Lower leg skin (tissue), 4 donors: ENCODE measurements around the gene LYZL1. TPM values are rescaled to one million over a fixed set of nuclear protein-coding genes. Genes with fewer than 3 reads are reported as not detected.

Experiments
- DNase-seq, 2 donors: peaks; one replicate each; pipeline ENCODE4 v3.0.0-alpha.2; 2019; ENCODE audit warnings: low spot score in 2 of 2
- H3K4me3 ChIP-seq: fragments of 200-600 bp; sonication (generic); 2 replicates; pipeline ENCODE4 v1.5.1; 2017; ENCODE audit warnings: mild to moderate bottlenecking, low read depth; ENCODE audit not compliant: poor library complexity, severe bottlenecking
- CTCF ChIP-seq, 3 donors: fragments of 450-650 bp; IDR thresholded peaks; one replicate each; pipeline ENCODE4 v1.5.1; 2016; ENCODE audit warnings: antibody characterized with exemption in 3 of 3, mild to moderate bottlenecking in 3 of 3, moderate library complexity in 2 of 3
- POLR2A ChIP-seq, 2 donors: fragments of 450-650 bp; IDR thresholded peaks; one replicate each; pipeline ENCODE4 v1.6.1; 2016 to 2017; ENCODE audit warnings: antibody characterized with exemption in 2 of 2, mild to moderate bottlenecking in 1 of 2, moderate library complexity in 1 of 2
- WGBS, 2 donors: methylation state at CpG; one replicate each; pipeline ENCODE4 v1.1.5; 2018; 5-methylcytosine and 5-hydroxymethylcytosine counted together
- intact Hi-C: fragments of 100-400 bp; cut with DNase I; formaldehyde crosslinking; loops from one replicate; pipeline ENCODE4 v1.15.0; 2023; ENCODE audit warnings: low total_unique reads
- total RNA-seq, 4 donors: library from RNA; depleted of rRNA; stranded (reverse); fragments of >200 nt; gene quantifications; one replicate each; pipeline ENCODE4 v1.1.0, GENCODE V29; 2016

LYZL1 gene
- total RNA-seq, 4 donors from 2014 or later: not detected

DNA sequence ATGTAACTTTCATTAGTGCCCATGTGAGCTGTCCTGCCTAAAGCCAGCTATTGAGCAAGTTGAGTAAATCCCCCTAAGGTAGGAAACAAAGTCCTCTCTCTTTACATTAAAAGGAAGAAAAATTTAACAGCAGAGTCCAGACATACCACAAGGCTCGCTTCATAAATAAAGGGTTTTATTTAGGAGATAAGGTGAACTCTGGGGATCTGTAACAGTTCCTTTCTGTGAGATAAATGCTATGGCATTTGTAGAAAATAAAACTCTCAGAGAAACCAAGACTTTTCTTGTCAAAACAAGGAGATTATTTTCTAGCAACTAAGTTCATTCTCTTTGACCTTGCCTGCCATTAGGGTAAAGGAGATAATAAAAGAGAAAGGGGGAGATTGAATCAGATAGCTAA is 32.3 kb upstream of the LYZL1 start:
- DNase-seq: no peak
- TF ChIP-seq POLR2A (IDR thresholded peaks at IDR 0.05) (no peak), CTCF (IDR thresholded peaks at IDR 0.05) (no peak)
- WGBS, 2 donors: 61 to 62% methylated on average over 1 of the region's 1 CpG
- intact Hi-C loops: no loop called here
- no peak overlapping the region for H3K4me3 ChIP-seq

DNA sequence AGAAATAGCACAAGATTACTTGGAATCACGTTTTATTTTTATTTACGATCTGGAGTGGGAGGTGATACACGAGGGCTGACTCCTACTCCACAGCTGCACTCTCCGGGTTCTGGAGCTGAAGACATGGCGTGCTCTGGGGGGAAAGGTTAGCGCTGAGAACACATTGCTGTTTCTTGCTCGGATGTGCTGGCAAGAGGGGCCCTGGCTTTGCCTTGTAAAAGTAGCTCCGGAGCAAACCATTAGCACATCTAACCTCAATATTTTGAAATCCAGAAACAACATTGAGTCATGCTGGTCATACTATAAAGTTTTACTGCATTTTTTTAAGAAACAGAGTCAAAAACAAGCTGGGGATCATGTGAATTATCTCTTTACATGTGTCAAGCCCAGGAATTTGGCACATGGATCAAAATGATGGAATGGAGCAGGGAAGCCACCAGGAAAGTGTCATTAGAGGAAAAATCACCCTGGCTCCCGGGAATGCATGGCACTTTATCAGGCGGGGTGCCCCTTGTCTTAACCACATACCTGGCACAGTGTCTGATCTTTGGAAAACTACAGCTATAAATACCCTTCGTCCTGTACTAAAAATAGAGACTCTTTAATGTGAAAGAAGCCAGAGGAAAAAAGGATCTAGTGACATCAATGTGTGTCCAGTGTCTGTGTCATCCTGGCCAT is 31.6 kb upstream of the LYZL1 start:
- TF ChIP-seq CTCF (IDR thresholded peaks at IDR 0.05): no peak
- TF ChIP-seq POLR2A (IDR thresholded peaks at IDR 0.05): no peak
- 25 to 29% methylated on average over 11 of the region's 11 CpGs for WGBS, 2 donors
- no peak overlapping the region for H3K4me3 ChIP-seq
- intact Hi-C loops: no loop called here
- DNase-seq: peak in 1 of 2 donors; percentile 65

DNA sequence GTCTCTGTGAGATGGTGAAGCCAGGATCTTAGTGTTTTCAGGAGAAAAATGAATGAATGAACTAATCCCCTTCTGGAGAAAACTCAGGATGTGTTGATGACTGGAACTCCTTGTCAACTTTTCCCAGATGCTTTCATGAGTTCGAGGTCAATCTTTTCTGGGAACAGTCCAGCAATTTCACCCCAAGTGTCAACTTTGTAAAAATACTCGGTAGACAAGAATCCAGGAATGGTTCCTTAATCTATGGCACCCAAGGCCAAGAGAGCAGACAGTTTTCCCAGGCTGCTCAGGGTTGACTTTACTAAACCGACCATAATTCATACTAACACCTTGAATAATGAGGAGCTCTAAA is 31.1 kb upstream of the LYZL1 start:
- 68 to 72% methylated on average over 3 of the region's 3 CpGs for WGBS, 2 donors
- no peak overlapping the region for H3K4me3 ChIP-seq
- DNase-seq: no peak
- intact Hi-C loops: no loop called here
- TF ChIP-seq POLR2A (IDR thresholded peaks at IDR 0.05): no peak
- TF ChIP-seq CTCF (IDR thresholded peaks at IDR 0.05): no peak

DNA sequence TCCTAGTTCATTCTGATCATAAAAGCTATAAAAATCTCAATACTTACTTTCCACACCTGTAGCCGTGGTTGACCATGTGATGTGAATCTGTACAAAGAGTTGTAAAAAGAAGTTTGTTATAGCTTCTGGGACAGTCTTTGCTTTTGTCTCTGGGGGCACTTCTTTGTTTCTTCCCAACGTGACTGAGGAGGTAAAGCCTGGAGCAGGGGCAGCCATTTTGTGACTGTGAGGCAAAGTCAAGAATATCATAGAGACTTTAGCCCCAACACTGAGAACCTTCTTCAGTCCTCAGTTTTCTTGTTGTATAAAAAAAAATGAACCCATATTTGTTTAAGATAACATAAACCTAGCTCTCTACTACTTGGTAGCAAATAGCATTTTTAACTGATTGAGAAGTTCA is 29.4 kb upstream of the LYZL1 start:
- DNase-seq: no peak
- no peak overlapping the region for H3K4me3 ChIP-seq
- WGBS, 2 donors: 85 to 93% methylated on average over 2 of the region's 2 CpGs
- intact Hi-C loops: no loop called here
- TF ChIP-seq CTCF (IDR thresholded peaks at IDR 0.05): no peak
- no peak for TF ChIP-seq POLR2A (IDR thresholded peaks at IDR 0.05)

DNA sequence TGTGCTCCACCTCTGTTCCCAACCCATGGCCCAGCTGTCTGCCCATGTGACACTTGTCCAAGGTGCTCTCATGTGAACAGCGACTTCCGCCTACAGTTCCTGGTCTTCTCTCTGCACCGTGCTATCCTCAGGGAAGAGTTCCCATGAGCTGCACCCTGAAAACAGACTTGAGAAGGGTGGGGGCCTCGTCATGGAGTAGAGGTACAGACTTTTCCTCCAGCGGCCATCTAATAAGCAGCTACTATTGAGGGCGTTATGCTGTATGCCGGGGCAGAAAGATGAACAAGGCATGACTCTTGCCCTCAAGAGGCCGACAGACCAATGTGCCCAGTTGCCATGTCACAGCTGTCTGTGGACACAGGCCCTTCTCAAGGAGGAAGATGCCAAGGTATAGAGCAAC is 25.4 kb upstream of the LYZL1 start:
- DNase-seq: no peak
- intact Hi-C loops: no loop called here
- 94% methylated on average over 8 of the region's 8 CpGs for WGBS, 2 donors
- TF ChIP-seq CTCF (IDR thresholded peaks at IDR 0.05) (no peak), POLR2A (IDR thresholded peaks at IDR 0.05) (no peak)
- no peak overlapping the region for H3K4me3 ChIP-seq

DNA sequence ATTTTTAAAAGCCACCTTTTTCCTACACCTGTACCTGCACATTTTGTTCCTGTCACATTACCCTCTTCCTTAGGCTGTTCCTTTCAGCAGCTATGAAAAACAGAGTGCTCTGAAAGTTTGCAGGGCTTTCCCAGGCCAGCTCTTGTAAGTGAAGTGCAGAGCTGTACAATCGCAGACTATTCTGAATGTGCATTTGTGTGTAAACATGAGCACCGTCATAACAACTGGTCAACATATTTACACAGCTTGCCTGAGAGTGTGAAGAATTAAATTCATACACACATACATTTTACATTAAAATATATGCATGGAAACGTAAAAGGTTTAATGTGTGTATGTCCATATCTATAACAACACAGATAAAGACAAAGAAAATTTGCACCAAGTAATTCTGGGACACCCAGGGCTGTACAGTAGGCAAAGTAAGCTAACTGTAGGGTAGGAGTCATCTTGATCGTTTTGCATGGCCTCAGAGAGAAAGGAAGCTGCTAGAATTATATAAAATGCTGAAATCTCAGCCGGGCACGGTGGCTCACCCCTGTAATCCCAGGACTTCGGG is 23.6 kb upstream of the LYZL1 start:
- intact Hi-C loops: no loop called here
- no peak for DNase-seq
- 84 to 93% methylated on average over 7 of the region's 7 CpGs for WGBS, 2 donors
- no peak for TF ChIP-seq POLR2A (IDR thresholded peaks at IDR 0.05)
- no peak for TF ChIP-seq CTCF (IDR thresholded peaks at IDR 0.05)
- no peak overlapping the region for H3K4me3 ChIP-seq
